Keratinocyte (primary cell): ENCODE results near the gene MRPS18B.

Experiments used
- CTCF ChIP-seq, 3 experiments: IDR thresholded peaks in 1 of 3; conservative IDR thresholded peaks in 1 of 3; optimal IDR thresholded peaks in 1 of 3; 2 replicates in 2 of 3; 3 replicates in 1 of 3; pipeline versions ENCODE3 to v1.5.1; 2011; ENCODE audit warnings: low read length in 3 of 3, mild to moderate bottlenecking in 3 of 3, moderate library complexity in 2 of 3, control low read depth in 1 of 3, inconsistent platforms in 1 of 3; ENCODE audit not compliant: insufficient read depth in 2 of 3; ENCODE audit errors: extremely low read depth in 1 of 3
- EZH2 ChIP-seq: IDR thresholded peaks from one replicate; pipeline ENCODE4 v1.6.1; 2012; ENCODE audit warnings: inconsistent platforms, mild to moderate bottlenecking, low read length, moderate library complexity

- TF ChIP-seq EZH2 (no peak), CTCF (optimal IDR thresholded peaks at IDR 0.05 in 1 of 3, IDR thresholded peaks at IDR 0.05 in 1 of 3, conservative IDR thresholded peaks at IDR 0.05 in 1 of 3; ENCODE audit: extremely low read depth in 1 of 3, insufficient read depth in 2 of 3, low read length in 3 of 3) (peak; percentile 69 to 93 (median 78))
Measured at GRCh38 chr6:30672445-30673253, 55.0 kb downstream of the MRPS18B start, which contains the start of gene DHX16.
